Measurements from ENCODE around the gene SMARCD1.
A peak's percentile ranks its signal among the peaks of the same experiment; 100 is the strongest.

Gene SMARCD1

GRCh38 chr12:50084775-50085614 is at the start of gene SMARCD1:
Gene SMARCD1 (plus strand): TSS chr12:50085342. CDS start chr12:50085370, 28 bp downstream.
- H3K4me3 ChIP-seq (ENCODE audit: low read depth, low read length): peak within 1 kb of the TSS; percentile 62
- peak; percentile 75 for TF ChIP-seq CTCF (IDR thresholded peaks at IDR 0.05; ENCODE audit: control insufficient read depth, extremely low read depth, insufficient read depth)
- DNase-seq (ENCODE audit: low read depth): peak; percentile 68

GRCh38 chr12:50038336-50038735 is 46.8 kb upstream of the SMARCD1 start:
- TF ChIP-seq CTCF (IDR thresholded peaks at IDR 0.05; ENCODE audit: control insufficient read depth, extremely low read depth, insufficient read depth): no peak
- H3K4me3 ChIP-seq (ENCODE audit: low read depth, low read length): no peak overlapping the region
- DNase-seq (ENCODE audit: low read depth): no peak

- no peak overlapping the region for H3K4me3 ChIP-seq (ENCODE audit: low read depth, low read length)
- DNase-seq (ENCODE audit: low read depth): no peak
- TF ChIP-seq CTCF (IDR thresholded peaks at IDR 0.05; ENCODE audit: control insufficient read depth, extremely low read depth, insufficient read depth): peak; percentile 91
These were observed 45.8 kb upstream of the SMARCD1 start for GRCh38 chr12:50039151-50039835.

GRCh38 chr12:50040657-50041056 is 44.5 kb upstream of the SMARCD1 start:
- no peak overlapping the region for H3K4me3 ChIP-seq (ENCODE audit: low read depth, low read length)
- no peak for TF ChIP-seq CTCF (IDR thresholded peaks at IDR 0.05; ENCODE audit: control insufficient read depth, extremely low read depth, insufficient read depth)
- no peak for DNase-seq (ENCODE audit: low read depth)

- TF ChIP-seq CTCF (IDR thresholded peaks at IDR 0.05; ENCODE audit: control insufficient read depth, extremely low read depth, insufficient read depth): no peak
- no peak for DNase-seq (ENCODE audit: low read depth)
- H3K4me3 ChIP-seq (ENCODE audit: low read depth, low read length): no peak overlapping the region
These were observed 43.9 kb upstream of the SMARCD1 start for GRCh38 chr12:50041062-50041860.

- no peak for DNase-seq (ENCODE audit: low read depth)
- no peak for TF ChIP-seq CTCF (IDR thresholded peaks at IDR 0.05; ENCODE audit: control insufficient read depth, extremely low read depth, insufficient read depth)
- H3K4me3 ChIP-seq (ENCODE audit: low read depth, low read length): no peak overlapping the region
These were observed 43.2 kb upstream of the SMARCD1 start for GRCh38 chr12:50041962-50042361.
